Peyer's patch (tissue), 4 donors: ENCODE results near the gene MCF2L.
"Not testable (repeated sequence)": the region's sequence is repeated elsewhere in the genome, so short reads cannot be mapped to it uniquely, and the experiment has no call there.

Experiments used
- CTCF ChIP-seq, 6 experiments: fragments of 450-650 bp in 4 of 6; fragments of 200-600 bp in 2 of 6; sonication (generic) in 1 of 6; IDR thresholded peaks; one replicate each; pipeline ENCODE4 v1.5.1; 2017 to 2019; ENCODE audit warnings: antibody characterized with exemption in 6 of 6, mild to moderate bottlenecking in 3 of 6, moderate library complexity in 1 of 6
- POLR2A ChIP-seq, 2 donors: fragments of 450-650 bp; IDR thresholded peaks; one replicate each; pipeline ENCODE4 v1.5.1; 2017; ENCODE audit warnings: antibody characterized with exemption in 2 of 2, mild to moderate bottlenecking in 2 of 2, moderate library complexity in 2 of 2

- TF ChIP-seq CTCF, POLR2A (IDR thresholded peaks at IDR 0.05): not testable (repeated sequence)
These were observed 142.8 kb downstream of the MCF2L start for GRCh38 chr13:113111821-113112220.
